GM18907 (cell line): ENCODE data around the gene BEST1.

Source experiments
- ATAC-seq: cut with Tn5 transposase; IDR thresholded peaks from one replicate; pipeline ENCODE4 v1.9.1; 2021; ENCODE audit warnings: mild to moderate bottlenecking, moderate library complexity; ENCODE audit not compliant: unreplicated experiment

BEST1 gene

GRCh38 chr11:61914471-61915171 lies 35.5 kb upstream of the BEST1 start:
- ATAC-seq = no peak

GRCh38 chr11:61916737-61917333 lies 33.3 kb upstream of the BEST1 start:
- no peak for ATAC-seq

- no peak for ATAC-seq
Observed at GRCh38 chr11:61917334-61918109, 32.6 kb upstream of the BEST1 start, which contains the start of gene RAB3IL1. RAB3IL1 (minus strand) TSS chr11:61917566; CDS start chr11:61917367, 199 bp downstream.

- ATAC-seq = no peak
Observed at GRCh38 chr11:61918251-61918937, 31.8 kb upstream of the BEST1 start.

- ATAC-seq = no peak
Observed at GRCh38 chr11:61918938-61919704, 31.0 kb upstream of the BEST1 start.

- ATAC-seq = no peak
Observed at GRCh38 chr11:61919705-61920631, 30.2 kb upstream of the BEST1 start.

- no peak for ATAC-seq
Observed at GRCh38 chr11:61921446-61921845, 28.7 kb upstream of the BEST1 start.

- ATAC-seq = no peak
Observed at GRCh38 chr11:61922539-61922938, 27.6 kb upstream of the BEST1 start.

- no peak for ATAC-seq
Observed at GRCh38 chr11:61923166-61924063, 26.7 kb upstream of the BEST1 start.

GRCh38 chr11:61924064-61924455 lies 26.1 kb upstream of the BEST1 start:
- ATAC-seq = no peak

- no peak for ATAC-seq
Observed at GRCh38 chr11:61925736-61926135, 24.4 kb upstream of the BEST1 start.

- ATAC-seq = no peak
Observed at GRCh38 chr11:61926235-61926634, 23.9 kb upstream of the BEST1 start.

- no peak for ATAC-seq
Observed at GRCh38 chr11:61927501-61927900, 22.6 kb upstream of the BEST1 start.

- no peak for ATAC-seq
Observed at GRCh38 chr11:61928606-61929005, 21.5 kb upstream of the BEST1 start.

- ATAC-seq = no peak
Observed at GRCh38 chr11:61930933-61931332, 19.2 kb upstream of the BEST1 start.

- no peak for ATAC-seq
Observed at GRCh38 chr11:61935861-61936260, 14.3 kb upstream of the BEST1 start.

GRCh38 chr11:61940466-61940865 lies 9.7 kb upstream of the BEST1 start:
- no peak for ATAC-seq

- no peak for ATAC-seq
Observed at GRCh38 chr11:61945191-61945590, 5.0 kb upstream of the BEST1 start.
